NCI-H1694 (cell line): ENCODE data around the gene MFAP5.

Experiments used
- DNase-seq: peaks from one replicate; lab custom pipeline; 2025; lab: John Stamatoyannopoulos, UW

The MFAP5 gene, protein sequence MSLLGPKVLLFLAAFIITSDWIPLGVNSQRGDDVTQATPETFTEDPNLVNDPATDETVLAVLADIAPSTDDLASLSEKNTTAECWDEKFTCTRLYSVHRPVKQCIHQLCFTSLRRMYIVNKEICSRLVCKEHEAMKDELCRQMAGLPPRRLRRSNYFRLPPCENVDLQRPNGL

DNA sequence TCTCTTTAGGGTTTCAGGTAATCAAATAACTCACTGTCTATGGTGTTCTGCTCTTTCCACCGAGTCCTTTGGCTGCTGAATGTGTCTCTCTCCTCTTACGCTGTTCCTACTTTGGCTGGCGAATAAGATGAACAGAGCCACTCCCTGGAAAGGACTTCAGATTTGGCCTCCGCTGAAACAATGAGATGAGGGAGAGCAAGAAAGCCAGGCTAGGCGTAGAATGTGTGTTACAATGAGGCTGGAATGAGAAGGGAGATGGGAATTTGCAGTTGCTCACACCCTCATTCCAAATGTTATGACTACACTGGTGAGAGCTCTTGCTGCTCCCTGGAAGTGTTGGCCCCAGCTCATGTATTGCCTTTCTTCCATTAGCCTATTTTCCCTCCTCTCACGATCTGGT is at the start of gene MFAP5:
Gene MFAP5, minus strand, starts transcription at position 234 of the 400 bp plus-strand sequence. CDS start 722 bp downstream, outside the sequence.
- no peak for DNase-seq

DNA sequence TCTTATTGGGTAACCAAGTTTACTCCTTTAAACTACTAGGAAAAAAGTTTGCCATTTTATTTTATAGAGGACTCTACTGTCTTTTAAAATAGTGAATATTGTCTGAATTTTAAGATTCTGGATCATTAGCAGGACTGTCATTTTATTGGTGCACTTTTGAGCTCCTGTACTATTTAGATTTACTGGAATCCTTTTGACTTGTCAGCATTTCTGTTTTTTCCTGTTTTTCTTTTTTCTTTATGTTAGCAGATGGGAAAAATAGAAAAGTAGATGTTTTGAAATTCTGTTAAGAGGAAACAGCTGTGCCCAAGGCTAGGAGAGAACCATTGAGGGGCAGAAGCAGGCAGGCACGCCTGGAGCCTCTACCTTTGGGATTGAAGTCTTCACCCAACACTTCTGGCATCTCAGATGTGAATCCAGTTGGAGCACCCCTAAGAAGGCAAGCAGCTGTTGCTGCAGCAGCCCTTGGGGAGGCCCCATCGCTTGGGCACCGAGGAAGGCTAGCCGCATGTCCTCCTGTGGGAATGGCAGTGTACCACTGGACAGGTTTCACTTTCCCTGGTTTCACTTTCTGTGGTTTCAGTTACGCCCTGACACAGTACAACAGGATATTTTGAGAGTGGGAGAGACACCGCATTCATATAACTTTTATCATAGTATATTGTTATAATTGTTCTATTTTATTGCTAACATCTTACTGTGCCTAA is 46.7 kb upstream of the MFAP5 start:
- no peak for DNase-seq

DNA sequence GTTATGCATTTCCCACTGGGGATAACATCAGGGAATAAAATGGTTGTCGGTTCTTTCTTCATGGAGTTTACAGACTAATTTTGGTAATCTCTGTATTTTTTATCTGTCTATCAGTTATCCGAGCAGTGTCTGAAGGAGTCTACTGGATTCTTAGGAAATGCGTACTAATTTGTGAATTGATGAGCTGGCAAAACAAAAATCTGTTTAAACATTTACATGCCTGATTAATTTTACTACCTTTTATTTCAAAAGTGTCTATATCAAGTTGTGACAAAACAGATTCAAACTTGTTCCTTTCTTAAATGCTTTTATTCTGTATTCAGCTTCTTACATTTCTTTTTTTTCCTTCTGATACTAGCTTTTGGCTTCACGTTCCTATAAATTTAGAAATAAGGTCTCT is 39.5 kb upstream of the MFAP5 start:
- DNase-seq = no peak

DNA sequence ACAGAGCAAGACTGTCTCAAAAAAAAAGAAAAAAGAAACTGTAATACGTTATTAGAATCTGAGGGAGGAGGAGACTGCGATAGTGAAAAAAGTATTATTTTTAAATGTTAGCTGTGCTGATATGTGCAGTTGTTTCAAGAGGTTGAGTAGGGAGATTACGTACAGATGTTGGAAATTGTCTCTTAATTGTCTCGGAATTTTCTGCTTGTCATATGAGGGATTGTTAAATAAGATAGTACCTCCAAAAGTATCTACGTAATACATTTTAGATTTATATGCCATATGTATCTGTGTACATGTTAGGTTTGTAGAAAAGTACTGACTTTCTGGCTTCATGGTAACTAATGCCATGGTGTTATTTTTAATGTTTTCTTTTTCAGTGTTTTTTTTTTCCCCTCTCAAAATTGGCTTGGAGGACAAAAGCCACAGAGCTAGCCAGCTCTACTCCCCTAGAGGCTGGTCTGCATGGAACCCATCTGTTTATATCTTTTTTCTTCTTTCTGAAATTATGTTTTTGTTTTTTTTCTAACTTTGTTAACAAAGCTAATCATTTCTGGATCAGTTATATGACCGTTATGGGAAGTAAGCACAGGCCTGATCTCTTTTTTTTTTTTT is 38.5 kb upstream of the MFAP5 start:
- DNase-seq = no peak

DNA sequence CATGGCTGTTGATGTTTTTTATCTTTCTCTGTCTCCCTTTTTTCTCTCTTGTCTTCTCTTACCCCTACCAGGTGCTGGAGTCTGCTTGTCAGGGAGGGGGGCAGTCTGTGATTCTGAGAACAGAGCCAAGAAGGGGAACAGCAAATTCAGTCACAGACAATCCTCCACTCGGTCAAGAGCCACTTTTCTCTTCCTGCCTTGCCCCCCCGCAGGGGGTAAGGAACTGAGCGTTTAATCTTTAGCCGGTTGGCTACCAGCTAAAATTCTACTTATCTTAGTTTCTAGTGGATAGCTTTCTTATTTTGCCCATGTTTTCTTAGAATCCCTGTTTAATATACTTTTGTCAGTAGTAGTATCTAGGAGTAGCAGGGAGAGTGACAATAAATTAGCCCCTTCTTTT is 37.1 kb upstream of the MFAP5 start:
- no peak for DNase-seq

DNA sequence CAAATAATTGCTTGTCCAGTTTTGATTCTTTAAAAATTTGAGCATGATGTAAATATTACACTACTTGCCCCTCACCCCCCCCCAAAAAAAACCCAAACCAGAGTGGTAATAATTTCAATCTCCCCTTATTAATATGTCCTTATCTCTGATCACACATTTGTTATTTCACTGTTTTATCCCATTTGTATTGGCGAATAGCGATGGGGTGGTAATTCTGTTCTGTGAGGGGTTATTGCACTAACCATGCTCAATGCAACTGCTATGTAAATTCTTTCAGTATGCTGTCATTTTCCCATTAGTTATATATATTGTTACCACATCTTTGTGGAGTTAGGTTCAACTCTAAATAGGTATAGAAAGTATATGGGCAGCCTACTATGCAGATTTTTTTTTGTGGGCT is 36.3 kb upstream of the MFAP5 start:
- DNase-seq = no peak

DNA sequence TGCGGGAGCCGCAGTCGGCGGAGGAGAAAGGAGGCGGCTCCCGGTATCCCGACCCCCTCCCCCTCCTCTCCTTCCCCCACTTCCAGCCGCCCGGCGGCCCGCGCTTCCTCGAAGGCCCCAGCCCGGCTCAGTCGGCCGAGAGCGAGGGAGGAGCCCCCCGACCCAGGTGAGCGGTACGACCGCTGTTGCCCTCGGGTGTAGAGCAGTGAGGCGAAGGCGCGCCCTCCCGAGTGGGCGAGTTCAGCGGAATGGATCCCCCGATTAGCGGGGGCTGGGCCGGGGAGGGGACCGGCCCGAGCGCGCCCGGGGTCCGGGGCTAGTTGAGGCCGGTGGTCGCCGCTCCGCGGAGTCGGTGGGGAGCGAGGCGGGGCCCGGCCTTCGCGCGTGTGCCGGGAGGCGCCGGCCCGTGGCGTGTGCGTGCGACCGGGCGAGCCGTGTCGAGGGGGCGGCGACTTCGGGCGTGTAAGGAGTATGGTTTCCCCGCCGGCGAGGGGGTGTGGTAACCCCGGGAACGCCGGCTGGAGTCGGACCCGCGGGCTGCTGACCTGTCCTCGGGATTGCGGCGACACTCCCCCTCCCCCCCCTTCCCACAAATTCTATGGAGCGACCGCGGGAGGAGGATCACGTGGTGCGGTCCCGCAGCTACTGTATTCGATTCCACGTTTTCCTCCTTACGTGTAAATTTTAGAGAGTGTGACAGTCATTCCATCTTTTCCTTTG is 35.7 kb upstream of the MFAP5 start:
- no peak for DNase-seq

DNA sequence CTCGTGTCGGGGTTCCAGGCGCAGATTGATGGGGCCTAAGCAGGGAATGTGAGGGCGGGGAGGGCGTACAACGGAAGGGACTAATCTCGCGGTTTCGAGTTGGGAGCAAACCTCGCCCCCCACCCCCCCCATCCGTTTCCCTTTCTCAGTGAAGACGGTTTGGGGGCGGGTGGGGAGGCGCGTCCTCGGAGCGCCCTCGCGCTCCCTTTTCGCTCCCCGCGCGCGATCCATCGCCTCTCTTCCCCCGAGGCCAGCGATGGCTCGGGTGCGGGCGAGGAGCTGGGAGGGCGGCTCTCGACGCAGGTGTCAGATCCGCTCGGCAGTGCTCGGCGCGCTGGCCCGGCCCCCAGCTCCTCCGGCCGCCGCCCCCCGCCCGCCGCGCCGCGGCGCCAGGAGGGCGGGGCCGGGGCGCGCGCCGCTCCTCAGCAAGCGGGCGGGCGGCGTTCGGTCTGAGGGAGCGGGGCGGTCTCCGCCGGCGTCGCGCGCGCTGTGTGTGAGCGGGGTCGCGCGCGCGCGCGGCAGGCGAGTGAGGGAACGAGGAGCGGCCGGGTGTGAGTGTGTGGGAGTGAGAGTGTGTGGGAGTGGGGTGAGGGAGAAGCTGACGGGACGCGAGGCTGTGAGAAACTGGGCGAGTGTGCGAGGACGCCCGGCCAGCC is 35.0 kb upstream of the MFAP5 start, which contains the start of gene RIMKLB:
Gene RIMKLB, plus strand, starts transcription at position 516 of the 656 bp plus-strand sequence. CDS start 15,876 bp downstream, outside the sequence.
- DNase-seq = peak; percentile 52

DNA sequence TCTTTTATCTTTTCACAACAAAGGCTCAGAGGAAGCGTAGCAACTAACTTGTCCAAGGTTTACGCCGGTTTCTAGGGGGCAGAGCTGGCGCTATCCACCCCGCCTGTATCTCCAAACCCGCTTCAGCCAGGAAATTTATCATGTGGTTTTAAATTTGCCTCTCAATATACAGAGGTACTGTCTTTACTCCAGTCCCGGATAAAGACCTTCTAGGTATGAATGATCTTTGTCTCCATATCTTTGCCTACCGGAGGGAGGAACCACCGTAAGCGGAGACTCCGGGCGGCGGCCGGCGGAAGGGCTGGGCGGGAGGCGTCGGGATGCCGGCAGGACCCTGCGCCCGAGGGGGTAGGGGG is 34.5 kb upstream of the MFAP5 start:
- DNase-seq = no peak

DNA sequence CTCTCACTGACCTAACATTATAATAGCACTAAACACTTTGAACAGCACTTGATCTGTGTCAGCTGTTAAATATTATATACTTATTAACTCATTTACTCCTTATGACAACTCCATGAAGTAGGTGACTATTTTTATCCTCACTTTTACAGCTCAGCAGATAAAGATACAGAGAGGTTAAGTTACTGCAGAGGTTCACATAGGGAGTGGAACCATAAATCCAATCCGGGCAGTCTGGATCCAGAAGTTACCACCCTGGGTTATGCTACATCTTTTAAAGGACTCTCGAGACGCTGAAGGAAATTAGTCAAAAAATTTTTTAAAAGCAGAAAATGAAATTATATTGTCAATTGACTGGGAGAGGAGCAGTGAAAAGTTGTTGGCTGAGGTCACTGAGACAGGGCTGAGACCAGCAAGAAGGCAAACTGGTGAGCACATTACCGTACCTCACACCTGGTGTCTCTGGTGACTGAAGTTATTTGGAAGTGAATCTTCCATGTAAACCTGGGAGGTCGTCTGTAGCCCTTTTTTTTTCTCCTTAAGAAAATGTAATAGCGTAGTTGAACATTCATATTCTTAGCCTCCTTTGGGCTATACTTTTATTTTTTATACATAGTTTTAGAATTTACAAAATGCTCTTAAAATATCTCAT is 33.9 kb upstream of the MFAP5 start:
- DNase-seq = no peak

DNA sequence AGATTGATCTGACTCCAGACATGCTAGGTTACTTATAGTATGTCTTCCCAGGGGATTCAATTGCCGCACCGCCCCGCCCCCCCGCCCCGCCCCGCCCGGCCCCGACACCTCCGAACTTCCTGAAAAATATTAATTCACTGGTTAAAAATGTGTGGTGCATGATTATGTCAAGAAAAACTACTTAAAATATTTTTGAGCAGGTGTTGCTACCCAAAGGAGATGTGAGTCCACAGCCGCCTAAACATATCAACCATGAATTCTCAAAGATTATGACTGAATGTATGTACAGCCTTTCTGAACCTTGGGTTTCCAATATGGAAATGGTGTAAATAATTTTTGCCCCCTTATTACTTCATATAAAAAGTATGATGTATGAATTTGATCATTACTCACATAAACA is 32.5 kb upstream of the MFAP5 start:
- DNase-seq = no peak

DNA sequence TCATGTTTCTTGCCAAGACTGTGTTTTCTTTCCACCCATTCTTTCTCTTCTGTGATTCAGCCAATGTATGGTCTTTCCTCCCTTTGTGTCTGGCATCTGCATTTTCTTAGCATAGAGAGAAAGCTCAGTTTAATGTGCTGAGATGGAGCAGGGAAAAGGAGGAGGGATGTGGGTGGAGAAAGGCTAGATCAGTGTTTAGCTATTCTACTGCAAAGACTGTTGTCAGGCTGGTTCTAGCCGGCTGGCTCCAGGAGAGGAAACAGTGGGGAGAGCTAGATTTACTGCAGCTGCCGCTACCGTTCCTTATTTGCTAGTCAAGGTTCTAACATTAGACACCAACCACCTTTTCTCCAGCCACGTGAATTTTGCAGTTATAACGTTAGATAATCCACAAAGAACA is 29.9 kb upstream of the MFAP5 start:
- DNase-seq = no peak

DNA sequence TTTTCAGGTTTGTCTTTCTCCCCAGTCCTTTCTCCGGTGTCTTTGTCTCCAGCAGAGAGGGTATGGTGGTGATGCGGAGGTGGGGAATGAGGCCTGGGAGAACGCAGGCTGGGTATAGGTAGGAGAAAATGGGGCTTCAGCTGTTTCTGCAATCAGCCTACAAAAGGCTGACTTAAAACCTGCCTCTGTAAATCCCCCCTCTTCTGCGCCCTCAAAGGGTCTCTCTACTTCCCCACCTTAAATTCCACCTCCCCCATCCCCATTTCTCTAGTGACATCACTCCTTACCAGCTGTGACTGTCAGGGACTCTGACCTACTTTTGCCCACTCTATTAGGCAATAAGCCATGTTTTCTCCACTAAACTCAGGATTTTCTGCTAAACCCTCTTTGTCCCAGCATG is 27.1 kb upstream of the MFAP5 start:
- no peak for DNase-seq

DNA sequence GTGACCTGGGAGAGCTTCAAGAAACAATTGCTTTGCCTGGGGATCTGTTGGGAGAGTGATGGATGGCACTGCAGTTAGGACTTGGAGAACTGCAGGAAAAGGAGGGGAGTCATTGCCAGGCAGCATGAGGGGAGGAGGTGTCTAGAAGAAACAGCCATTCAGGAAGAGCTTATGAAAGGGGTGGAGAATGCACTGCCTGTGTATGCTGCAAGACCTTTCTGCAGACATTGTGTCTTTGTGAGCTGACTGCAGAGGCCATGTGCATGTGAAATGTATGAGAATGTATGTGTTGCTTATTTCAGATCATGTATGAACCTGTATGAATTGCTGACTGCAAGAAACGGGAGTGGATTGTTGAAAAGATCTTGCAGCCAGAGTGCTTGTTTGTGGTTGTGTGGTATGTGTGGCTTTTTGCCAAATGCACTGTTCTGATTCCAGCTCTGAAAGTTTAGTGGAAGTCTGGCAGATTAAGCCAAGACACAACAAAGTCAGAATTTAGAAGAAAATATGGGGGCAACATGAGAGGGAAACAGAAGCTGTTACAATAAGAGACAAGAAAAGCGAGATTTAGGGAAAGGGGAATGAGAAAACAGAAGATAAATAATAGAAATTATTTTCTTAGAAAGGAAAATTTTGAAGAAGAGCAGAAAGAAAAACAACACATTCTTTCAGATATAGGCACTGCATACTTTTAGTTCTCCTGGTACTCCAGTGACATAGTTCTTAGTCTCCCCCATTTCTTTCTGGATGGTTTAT is 25.4 kb upstream of the MFAP5 start:
- DNase-seq = no peak

DNA sequence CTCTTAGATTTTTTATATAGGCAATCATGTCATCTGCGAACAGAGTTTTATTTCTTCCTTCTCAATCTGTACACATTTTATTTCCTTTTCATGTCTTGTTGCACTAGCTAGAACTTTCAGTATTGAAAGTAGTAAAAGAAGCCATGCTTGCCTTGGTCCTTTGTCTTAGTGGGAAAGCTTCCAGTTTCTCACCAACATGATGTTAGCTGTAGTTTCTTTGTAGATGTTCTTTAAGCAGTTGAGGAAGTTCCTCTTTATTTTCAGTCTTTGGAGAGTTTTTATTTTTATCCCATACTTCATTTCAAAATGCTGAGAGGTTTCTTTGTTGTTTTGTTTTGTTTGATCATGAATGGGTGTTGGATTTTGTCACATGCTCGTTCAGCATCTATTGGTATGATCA is 22.4 kb upstream of the MFAP5 start:
- DNase-seq = no peak

DNA sequence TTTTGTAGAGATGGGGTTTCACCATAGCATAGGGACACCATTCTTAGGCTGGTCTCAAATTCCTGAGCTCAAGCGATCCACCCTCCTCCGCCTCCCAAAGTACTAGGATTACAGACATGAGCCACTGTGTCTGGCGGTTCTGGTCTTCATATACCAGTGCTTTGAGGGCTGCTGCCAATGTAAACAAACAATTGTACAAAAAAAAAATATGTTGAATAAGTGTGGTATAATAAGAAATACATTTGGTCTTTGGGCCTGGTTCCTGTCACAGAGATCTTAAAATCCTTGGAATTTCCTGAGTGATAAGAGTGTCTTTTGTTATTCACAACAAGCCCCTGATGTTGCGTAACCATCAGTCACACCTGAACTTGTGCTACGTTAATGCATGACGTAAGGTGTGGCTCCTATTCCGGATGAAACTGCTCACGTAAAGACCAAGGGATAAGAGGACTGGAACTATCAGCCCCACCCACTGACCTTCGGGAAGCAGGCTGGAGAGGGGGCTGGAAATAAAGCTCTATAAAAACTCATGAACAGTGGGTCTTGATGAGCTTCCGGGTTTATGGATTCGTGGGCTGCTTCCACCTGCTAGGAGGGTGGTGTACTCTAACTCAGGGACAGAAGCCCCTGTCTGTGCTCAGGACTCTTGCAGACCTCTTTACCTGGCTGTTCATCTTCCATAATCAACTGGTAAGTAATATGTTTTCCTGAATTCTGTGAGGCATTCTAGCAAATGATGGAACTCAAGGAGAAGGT is 18.7 kb upstream of the MFAP5 start:
- DNase-seq = no peak

DNA sequence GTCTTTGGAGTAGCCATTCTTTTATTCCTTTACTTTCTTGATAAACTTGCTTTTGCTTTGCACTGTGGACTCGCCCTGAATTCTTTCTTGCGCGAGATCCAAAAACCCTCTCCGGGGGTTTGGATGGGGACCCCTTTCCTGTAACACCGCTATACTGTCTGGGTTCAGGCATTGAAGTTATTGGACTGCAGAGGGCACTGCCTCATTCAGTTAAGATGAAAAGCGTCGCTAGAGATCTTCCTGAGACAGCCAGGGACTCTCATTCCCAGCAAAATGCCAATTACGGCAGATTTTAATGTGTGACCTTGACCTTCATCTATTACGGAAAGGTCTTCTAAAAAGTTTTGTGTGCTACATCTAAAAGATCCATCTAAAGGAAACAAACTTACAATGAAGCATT is 17.9 kb upstream of the MFAP5 start:
- peak; percentile 2 for DNase-seq

DNA sequence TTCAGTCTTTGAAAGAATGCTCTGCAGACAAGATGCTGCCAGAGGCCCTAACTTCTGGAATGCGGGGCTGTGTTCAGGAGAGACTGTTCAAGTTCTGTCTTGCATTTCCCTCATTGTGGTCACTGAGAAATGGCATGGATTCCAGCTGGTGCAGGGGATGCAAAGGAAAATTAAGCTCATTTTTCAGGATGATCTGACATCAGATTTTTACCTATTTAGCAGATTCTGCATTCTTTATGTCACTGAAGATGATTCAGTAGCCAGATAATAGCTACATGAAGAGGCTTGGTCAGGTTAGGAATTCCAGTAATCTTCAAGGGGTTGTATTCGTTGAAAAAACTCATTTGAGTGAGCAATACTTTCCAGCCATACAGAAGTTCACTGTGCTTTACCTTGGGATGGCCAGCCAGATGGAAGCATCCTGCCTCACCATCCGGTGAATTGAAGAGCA is 16.1 kb upstream of the MFAP5 start:
- DNase-seq = no peak

DNA sequence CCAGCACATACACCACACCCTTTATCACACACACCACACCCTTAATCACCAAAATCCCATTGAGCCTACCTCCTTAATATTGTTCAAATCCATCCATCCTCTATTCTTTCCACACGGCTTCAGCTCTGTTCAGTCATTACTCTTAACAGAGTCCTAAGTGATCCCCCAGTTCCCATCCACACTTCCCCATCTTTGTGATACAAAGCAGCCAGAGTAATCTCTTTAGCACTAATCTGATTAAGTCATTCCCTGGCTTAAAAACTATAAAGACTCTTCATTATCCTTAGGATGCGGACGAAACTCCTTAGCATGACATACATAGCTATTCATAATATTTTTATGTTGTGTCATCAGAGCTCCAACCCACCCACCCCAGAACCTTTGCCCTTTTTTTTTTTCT is 14.7 kb upstream of the MFAP5 start:
- DNase-seq = no peak

DNA sequence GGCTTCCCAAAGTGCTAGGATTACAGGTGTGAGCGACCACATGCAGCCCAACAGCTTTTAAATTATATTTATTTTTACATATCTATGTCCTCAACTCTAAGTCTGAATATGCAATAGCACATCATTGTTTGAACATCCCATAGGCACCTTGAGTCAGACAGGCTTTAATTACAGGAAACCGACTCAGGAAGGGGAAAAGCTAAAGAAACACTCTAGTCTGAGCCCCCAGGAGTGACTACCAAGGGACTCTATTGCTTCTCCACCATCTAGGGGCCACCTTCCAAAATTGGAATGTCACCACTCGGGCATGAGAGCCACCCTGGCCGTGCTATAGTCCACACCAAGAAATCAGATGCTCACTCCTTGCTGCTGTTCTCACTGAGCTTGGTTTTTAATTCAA is 14.0 kb upstream of the MFAP5 start:
- no peak for DNase-seq
